Tibial nerve (tissue), 4 donors: ENCODE data around the gene TSGA10IP.

Experiments used
- EP300 ChIP-seq, 2 donors: sonication (generic); formaldehyde crosslinking; IDR thresholded peaks; one replicate each; pipeline ENCODE4 v1.6.1; 2017; ENCODE audit warnings: antibody characterized with exemption in 2 of 2, mild to moderate bottlenecking in 1 of 2
- POLR2A ChIP-seq, 2 donors: fragments of 450-650 bp; IDR thresholded peaks; one replicate each; pipeline ENCODE4 v1.6.1; 2017; ENCODE audit warnings: antibody characterized with exemption in 2 of 2, mild to moderate bottlenecking in 2 of 2, moderate library complexity in 2 of 2
- TF ChIP-seq, protein P1 (sequence below), 5 experiments: fragments of 200-600 bp in 3 of 5; fragments of 450-650 bp in 2 of 5; sonication (generic) in 3 of 5; IDR thresholded peaks; one replicate each; pipeline ENCODE4 v1.5.1; 2016 to 2019; ENCODE audit warnings: antibody characterized with exemption in 5 of 5, mild to moderate bottlenecking in 3 of 5, moderate library complexity in 2 of 5

DNA sequence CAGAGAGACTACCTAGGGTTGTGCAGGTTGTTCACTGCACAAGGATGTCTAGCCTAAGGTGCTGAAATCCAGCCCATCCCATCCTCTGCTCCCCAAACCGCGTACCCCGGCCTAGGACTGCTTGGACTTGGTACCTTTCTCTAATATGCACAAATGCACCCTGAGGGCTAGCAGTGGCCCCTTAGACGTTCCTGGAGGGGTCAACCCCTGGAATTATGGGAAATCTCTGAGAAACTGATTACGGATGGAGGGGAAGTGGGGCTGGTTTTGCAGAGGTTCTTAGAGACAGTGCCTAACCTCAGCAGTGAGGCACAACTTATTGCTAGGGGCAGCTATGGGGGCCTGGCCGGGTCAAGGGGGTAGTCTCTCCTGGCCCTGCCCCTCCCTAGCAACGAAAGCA, 28.9 kb upstream of the TSGA10IP start:
- TF ChIP-seq, protein P1, sequence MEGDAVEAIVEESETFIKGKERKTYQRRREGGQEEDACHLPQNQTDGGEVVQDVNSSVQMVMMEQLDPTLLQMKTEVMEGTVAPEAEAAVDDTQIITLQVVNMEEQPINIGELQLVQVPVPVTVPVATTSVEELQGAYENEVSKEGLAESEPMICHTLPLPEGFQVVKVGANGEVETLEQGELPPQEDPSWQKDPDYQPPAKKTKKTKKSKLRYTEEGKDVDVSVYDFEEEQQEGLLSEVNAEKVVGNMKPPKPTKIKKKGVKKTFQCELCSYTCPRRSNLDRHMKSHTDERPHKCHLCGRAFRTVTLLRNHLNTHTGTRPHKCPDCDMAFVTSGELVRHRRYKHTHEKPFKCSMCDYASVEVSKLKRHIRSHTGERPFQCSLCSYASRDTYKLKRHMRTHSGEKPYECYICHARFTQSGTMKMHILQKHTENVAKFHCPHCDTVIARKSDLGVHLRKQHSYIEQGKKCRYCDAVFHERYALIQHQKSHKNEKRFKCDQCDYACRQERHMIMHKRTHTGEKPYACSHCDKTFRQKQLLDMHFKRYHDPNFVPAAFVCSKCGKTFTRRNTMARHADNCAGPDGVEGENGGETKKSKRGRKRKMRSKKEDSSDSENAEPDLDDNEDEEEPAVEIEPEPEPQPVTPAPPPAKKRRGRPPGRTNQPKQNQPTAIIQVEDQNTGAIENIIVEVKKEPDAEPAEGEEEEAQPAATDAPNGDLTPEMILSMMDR (IDR thresholded peaks at IDR 0.05): no peak
- no peak for TF ChIP-seq EP300 (IDR thresholded peaks at IDR 0.05)
- no peak for TF ChIP-seq POLR2A (IDR thresholded peaks at IDR 0.05)
